Retina (tissue), 1 donor: ENCODE measurements around the gene PLEKHG5.

Experiments
- DNase-seq: peaks from one replicate; pipeline ENCODE4 v3.0.0-alpha.2; 2016

Gene PLEKHG5, protein sequence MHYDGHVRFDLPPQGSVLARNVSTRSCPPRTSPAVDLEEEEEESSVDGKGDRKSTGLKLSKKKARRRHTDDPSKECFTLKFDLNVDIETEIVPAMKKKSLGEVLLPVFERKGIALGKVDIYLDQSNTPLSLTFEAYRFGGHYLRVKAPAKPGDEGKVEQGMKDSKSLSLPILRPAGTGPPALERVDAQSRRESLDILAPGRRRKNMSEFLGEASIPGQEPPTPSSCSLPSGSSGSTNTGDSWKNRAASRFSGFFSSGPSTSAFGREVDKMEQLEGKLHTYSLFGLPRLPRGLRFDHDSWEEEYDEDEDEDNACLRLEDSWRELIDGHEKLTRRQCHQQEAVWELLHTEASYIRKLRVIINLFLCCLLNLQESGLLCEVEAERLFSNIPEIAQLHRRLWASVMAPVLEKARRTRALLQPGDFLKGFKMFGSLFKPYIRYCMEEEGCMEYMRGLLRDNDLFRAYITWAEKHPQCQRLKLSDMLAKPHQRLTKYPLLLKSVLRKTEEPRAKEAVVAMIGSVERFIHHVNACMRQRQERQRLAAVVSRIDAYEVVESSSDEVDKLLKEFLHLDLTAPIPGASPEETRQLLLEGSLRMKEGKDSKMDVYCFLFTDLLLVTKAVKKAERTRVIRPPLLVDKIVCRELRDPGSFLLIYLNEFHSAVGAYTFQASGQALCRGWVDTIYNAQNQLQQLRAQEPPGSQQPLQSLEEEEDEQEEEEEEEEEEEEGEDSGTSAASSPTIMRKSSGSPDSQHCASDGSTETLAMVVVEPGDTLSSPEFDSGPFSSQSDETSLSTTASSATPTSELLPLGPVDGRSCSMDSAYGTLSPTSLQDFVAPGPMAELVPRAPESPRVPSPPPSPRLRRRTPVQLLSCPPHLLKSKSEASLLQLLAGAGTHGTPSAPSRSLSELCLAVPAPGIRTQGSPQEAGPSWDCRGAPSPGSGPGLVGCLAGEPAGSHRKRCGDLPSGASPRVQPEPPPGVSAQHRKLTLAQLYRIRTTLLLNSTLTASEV

DNA sequence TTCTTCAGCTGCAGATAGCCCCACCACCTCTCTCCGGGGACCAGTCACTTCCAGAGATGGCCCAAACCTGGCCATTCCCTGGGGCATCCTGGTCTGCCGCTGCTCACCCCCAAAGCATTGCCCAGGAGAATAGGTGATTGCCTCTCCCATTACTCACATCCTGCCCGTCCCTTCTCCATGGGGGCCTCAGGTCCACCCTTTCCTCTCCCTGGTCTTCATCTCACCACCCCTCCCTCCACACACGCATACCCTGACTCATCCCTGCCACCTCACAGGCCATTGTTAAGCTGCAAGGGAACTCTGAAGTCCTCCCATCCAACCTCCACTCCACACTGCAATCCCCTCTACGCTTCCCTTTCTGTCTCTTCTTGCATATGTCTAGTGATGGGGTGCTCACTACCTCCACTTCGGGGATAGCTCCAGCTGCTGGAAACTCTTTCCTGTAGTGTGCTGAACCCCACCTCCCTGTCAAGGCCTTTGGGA is at the start of gene PLEKHG5:
TSS of gene PLEKHG5 (minus strand) at position 188 of the 483 bp plus-strand sequence. CDS start 14,096 bp downstream, outside the sequence.
- DNase-seq, result no peak

DNA sequence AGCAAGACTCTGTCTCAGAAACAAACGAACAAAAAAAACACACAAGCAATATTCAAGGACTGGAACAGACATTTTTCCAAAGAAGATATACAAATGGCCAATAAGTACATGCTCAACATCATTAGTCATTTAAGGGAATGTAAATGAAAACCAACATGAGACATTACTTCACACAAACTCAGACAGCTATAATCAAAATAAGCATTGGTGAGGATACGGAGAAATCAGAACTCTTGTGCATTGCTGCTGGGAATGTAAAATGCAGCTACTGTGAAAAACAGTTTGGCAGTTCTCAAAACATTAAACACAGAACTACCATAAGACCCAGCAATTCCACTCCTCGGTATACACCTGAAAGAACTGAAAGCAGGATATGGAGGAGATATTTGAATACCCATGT is 47.5 kb upstream of the PLEKHG5 start:
- no peak for DNase-seq

DNA sequence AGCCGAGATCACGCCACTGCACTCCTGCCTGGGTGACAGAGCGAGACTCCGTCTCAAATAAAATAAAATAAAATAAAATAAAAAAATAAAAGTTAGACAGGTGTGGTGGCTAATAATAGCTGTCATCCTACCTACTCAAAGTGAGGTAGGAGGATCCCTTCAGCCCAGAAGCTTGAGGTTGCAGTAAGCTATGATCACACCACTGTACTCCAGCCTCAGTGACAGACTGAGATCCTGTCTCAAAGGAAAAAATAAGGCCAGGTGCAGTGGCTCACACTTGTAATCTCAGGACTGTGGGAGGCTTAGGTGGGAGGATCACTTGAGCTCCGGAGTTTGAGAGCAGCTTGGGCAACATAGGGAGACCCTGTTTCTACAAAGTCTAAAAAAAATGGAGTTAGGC is 44.8 kb upstream of the PLEKHG5 start:
- no peak for DNase-seq

DNA sequence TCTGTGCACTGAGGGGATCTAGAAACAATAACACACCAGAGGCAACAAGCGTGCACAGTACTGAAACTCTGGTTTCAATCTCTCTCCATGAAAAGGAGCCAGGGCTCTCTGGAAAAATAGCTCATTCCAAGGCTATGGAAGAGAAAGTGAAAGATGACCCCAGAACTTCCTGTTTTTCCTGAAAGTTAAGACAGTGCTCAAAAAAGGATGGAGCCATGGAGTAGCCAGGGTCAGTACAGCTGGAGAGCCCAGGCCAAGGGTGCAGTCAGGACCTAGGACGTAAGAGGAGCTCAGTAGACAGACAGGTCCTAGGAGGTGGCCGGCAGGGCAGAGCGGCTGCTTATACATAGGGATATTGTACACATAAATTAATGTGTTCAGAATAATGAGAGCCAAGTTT is 43.7 kb upstream of the PLEKHG5 start:
- DNase-seq, result no peak

DNA sequence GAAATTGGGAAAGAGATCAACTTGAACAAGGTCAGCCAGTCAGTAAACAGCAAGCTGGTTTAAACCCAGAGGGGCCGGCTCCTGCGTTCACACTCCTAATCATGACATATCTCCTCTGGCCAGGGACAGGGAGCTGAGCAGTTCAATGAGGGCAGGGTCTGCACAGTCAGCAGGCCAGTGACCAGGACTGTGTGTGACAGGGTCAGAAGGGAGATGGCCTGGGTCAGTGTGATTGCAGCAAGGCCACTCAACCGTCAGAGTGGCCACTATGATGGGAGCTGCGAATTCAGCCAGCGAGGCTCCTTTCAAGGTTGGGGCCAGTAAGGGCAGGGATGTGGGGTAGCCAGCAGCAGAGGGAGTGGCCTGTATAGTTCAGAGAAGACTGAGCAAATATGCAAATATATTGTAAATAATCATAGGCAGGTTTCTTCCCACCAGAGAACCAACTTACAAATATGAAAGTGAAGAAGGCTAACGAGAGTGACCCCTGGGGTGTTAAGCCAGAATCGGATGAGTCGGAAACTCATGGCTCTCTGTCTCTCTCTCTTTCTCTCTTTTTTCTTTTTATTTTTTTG is 42.9 kb upstream of the PLEKHG5 start:
- DNase-seq, result no peak

DNA sequence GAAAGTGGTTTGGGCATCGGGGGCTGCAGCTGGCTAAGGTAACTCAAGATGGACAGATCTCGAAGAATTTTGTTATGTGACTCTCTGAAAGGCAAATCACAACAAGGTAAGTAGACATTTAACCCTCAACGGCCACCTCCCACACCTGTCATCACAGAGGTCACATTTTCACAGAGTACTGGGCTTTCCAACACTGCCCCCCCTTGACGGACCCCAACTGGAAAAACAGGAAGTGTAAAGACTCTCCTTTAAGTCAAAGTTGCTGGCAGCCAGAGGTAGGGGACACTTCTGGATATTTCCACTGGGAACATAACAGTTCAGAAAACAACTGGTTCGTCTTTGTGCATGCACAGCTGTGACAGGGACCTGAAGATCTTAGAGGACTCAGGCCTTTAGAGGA is 40.5 kb upstream of the PLEKHG5 start:
- no peak for DNase-seq

DNA sequence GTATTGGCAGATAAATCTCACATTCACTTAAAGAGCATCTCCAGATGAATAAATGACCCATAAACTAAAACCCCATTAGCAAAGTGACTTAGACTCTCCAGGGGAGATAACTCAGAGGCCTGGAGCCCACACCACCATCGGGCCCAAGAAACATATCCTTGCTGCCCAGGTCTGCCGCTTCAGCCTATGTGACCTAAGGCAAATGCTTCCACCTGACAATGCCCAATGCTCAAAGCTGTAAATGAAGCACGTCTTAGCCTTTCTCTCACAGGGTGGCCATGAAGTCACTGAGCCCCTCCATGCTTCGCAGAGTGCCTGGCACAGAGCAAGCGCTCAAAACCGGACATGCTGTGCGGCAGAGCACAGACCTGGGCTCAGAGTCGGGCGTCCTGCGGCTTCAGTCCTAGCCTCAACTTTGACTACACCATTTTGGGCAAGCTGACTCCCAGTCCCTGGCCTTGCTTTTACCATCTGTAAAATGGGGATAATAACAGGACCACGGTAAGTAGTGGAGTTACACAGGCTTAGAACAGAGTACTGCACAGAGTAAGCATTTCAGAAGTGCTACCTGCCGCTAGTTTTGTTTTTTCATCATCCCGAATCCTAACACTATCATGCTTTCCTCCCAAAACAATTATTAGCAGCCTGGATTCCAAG is 39.2 kb upstream of the PLEKHG5 start:
- no peak for DNase-seq

DNA sequence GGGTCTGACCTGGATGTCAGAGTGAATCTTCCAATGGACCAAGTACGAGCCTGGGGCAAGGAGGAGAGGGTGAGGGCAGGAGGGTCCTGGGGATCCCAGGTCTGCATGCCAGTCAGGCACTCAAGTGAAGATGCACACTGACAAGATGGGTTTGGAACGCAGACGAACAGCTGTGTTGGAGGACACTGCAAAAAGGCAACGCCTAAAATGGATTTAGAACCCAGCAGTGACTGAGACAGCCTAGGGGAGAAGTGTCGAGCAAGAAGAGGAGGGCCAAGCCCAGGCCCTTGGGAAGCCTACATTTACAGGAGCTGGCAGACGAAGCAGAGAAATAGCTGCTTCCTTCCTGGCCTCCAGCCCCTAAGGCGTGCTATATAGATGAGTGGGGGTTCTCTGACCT is 37.0 kb upstream of the PLEKHG5 start:
- no peak for DNase-seq

DNA sequence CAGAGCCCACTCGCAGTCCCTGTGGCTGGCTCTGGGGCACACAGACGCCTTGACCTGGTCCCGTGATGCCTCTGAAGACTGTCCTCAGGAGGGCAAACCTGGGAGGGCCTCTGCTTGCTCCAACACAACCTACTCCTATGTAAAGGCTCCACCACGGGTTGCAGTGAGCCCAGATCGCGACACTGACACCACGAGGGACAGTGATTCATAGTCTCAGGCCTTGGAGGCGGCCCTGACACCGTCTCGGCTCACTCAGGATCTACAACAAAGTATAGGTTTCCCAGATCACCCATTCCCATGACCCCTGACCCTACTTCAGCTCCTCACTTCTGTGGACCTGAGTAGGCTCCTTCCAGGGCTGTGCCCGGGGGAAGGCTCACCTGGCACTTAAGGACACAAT is 34.8 kb upstream of the PLEKHG5 start:
- DNase-seq, result no peak

DNA sequence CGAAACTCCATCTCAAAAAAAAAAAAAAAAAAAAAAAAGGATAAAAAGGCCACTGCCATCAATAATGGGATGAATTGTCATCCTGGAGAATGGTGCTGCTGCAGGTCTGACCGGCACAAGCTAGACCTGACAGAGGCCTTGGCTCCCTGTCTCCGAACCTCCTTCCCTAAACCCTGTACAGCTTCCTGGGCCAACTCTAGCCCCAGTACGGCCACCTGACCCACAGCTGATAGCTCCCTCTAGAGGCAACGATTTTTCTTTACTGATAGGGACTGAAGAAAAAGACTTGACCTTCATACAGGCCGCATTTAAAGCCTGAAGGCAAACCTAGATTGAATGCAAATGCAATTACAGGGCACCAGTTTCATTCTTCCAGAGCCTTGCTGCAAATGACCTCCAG is 32.1 kb upstream of the PLEKHG5 start:
- no peak for DNase-seq

DNA sequence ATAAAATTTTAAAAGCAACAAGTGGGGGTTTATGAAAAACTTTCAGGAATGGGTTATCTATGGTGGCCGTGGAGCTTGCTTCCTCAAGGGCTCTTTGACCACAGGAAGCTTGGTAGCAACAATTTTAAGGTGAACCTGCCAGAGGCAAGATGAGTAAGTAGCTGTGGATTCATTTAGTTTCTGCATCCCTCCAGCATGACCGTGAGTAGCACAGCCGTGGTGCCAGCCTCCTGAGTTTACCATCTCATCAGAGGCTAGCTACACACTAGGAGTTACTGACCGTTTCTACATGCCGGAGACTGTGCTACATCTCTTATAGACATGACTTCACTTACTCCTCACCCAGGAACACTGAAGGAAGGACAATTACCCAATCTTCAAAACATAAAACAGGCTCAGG is 30.1 kb upstream of the PLEKHG5 start:
- DNase-seq, result no peak

DNA sequence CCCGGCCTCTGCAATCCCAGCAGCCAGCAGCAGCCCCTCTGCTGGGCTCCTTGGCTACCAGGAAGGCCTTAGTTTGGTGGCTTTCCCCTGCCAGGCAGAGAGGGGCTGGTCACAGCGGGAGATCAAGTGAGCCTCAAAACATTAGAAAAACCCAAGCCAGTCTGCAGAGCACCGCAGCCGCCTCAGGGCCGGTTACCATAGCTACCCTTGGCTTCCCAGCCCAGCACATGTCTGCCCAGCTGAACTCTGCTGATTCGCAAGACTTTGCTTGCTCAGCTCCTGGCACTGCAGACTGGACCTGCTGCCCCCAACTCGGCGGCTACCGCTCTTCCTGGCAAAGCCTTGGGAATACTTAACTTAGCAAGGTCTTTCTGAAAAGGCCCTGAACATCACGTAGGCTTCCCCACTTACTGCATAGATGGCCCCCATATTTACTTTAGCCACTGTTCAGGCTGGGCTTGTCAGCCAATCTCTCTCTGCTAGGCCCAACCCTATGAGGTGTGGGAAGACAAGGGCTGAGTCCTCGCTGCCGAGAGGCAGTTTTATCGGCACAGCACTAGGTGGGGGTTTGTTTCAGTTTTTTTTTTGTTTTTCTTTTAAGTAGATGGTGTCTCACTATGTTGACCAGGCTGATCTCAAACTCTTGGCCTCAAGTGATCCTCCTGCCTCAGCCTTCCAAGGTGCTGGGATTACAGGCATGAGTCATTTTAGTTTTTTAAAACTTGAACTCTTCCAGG is 28.6 kb upstream of the PLEKHG5 start:
- DNase-seq, result peak; percentile 91

DNA sequence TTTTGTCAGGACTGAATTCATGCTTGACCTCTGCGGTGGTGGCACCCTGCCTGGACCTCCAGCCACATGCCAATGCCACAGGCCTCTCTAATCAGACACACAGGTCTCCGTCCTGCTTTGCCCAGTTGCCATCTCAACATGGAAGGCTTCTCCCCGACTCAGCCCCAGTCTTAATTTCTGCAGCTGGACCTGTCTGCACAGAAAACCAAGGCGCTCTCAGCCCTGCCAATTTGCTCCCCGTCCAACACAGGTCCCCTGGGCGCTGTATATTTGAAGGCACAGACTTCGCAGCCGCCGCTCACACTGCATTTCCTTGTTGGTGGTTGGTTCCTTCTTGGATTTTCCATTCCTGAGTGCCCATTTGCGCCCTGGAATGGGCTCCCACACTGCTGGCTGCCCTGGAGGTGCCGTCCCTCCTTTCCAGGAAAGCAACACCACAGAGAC is 28.0 kb upstream of the PLEKHG5 start:
- DNase-seq, result no peak

DNA sequence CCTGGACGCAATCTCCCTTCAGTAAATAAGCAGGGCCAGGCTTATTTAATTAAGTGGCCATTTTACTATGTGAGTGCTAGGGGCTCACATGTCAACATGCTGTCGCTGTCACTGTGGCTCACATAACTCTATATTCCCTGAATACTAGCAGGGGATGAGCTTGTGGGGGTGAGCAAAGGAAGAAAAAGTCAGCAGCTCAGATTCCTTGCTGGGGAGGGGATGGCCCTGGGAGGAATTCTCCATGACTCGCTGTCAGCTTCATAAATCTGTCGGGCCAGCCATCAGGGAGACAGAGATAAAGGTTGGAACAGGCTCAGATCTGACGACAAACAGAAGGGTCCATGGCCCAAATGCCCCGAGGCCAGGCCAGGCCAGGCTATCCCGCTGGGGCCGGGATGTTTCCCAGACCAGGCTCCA is 26.0 kb upstream of the PLEKHG5 start:
- no peak for DNase-seq

DNA sequence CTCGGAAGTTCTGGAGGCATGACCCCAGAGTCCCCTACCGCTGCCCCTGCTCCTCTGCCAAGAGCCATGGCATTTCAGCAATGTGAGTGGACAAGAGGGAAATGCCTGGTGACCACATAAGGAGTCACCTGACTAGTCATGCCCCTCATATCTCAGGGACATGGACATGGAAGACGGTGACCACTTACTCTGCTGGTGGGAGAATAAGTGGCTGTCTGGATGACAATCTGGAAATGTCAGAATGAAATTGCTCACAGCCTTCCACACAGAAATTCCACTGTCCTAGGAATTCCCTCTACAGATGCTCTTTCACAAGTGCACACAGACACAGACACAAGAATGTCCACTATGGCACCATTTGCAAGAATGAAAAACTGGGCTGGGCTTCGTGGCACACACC is 24.3 kb upstream of the PLEKHG5 start:
- no peak for DNase-seq

DNA sequence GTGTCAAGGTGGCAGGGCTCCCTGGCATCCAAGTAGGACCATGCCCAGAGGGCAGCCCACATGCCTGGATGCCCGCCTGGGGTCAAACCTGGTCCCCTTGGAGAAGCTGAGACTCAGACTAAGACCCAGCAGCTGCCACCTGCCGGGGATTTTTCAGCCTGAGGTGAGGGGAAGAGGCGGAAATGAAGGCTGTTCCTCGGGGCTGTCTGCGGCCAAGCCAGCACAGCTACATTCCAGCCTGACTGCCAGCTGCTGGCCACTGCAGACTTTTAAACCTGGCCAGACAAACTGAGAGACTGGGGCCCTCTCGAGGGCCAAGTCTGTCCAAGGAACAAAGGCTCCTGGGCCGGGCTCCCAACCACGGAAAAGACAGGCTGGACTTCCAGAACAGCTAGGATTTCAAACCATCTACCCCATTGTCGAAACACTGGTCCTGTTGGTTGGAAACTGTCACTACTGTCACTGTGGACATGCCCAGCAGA is 21.9 kb upstream of the PLEKHG5 start:
- no peak for DNase-seq

DNA sequence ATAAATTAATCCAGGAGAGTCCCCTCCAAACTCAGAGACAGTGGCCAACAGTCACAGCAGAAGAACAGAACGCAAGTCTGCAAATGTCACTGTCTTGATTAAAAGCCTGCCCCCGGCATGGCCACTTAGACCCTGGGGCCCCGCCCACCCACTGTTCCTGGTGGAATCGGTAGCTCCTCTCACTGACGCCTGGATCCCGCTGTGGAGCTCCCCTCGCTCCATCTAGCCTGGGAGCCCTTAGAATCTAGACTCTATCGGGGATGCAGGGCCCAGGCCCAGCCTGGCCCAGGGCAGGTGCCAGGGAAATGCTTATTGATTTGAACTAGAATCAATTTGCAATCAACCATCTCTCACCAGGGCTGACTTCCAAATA is 21.4 kb upstream of the PLEKHG5 start:
- DNase-seq, result no peak

DNA sequence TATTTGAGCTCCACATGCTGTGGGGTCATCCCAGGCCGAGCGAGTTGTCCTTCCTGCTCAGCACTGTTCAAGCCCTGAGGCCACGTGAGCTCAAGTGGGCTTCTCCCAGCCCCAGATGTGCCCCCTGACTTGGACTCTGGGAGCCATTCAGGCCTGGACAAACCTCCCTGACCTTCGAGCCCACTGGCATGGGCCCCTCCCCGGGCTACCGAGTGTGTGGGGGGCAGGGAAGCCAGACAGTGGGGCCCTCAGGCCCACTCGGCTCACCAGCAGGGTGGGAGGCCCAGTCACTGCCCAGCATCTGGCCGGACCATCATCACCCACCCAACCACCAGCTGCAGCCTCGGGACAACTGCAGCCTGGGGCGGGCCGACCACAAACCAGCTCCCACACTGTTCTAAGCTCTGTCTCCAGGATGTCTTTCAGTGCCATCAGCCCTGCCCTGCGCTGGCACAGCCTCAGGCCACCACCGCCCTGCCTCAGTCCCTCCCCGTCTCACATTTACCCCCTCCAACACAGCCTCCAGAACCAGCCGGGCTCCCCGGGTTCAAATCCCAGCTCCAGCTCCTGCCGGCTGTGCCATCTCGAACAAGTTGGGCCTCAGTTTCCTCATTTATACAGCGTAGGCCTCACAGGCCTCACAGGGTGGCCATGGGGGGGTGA is 20.9 kb upstream of the PLEKHG5 start:
- DNase-seq, result no peak

DNA sequence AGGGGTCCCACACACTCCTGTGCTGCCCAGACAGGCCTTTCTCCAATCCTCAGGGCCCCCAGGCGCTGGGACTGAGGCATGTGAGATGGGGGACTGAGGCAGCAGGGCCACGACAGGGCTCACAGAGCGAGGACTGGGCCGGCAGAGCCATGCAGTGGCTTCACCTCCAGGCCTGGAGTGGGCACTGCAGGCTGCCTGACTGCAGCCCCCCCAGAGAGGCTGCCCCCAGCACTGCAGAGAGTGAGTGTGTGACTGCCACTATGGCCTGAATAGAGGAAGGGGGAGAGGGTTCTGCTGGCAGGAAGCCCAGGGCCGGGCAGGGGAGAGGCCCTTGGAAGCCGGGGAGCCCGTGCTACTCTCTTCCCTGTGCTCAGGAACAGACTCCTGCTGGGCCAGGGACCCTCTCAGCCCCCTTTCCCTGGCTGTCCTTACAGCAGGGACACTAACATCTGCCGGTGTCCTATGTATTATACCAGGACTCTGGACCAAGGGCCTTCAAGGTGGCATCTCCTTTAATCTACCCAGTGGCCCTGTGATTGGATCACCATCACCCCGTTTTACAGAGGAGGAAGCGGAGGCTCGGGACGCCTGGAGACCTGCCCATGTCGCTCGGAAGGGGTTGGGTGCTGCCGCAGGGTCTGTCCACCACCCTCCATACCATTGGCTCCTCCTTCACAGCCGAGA is 20.2 kb upstream of the PLEKHG5 start:
- no peak for DNase-seq

DNA sequence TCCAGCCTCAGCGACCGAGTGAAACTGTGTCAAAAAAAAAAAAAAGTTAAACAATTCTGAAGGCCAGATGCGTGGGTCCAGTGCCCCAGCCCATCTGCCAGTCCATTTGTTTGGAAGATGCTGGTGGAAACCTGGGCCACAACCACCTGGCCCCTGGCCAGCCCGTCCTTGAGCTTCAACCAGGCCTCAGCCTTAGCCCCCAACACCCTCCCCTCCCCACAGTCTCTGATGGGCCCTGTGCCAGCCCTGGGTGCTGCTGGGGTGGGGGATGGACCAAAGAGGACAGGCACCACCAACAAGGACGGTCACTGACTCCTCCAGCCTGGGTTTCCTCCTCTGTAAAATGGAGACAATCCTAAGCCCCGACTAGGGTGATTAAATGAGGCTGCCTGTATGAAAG is 19.6 kb upstream of the PLEKHG5 start:
- no peak for DNase-seq

DNA sequence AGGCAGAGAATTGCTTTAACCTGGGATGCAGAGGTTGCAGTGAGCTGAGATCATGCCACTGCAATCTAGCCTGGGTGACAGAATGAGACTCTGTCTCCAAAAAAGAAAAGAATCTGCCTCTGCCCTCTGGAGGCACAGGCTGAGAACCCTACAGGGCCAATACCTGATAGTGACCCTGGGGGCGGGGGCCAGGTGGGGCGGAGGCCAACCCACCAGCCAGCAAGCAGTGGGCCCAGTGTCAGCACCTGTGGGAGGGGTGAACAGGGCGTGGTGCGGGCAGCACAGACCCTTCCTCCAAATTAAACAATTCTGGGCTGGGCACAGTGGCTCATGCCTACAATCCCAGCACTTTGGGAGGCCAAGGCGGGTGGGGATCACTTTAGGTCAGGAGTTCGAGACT is 19.0 kb upstream of the PLEKHG5 start:
- DNase-seq, result no peak
